ENCODE data around the gene RAB17.

RAB17 gene

GRCh38 chr2:237563816-237564215 lies 26.7 kb downstream of the RAB17 start:
- Mint-ChIP-seq H3K9me3 (no peaks in the 10 kb centered on the region), H3K36me3 (ENCODE audit: insufficient read depth) (no peaks in the 10 kb centered on the region), H3K27ac (no peak overlapping the region), H3K4me1 (ENCODE audit: low read depth in 2 of 2) (no peaks in the 10 kb centered on the region), H3K27me3 (peaks cover 21 to 48% of the 10 kb centered on the region in 2 donors), H3K4me3 (no peak overlapping the region)
- DNase-seq (no peak), ATAC-seq (replicated peaks) (no peak)

DNA sequence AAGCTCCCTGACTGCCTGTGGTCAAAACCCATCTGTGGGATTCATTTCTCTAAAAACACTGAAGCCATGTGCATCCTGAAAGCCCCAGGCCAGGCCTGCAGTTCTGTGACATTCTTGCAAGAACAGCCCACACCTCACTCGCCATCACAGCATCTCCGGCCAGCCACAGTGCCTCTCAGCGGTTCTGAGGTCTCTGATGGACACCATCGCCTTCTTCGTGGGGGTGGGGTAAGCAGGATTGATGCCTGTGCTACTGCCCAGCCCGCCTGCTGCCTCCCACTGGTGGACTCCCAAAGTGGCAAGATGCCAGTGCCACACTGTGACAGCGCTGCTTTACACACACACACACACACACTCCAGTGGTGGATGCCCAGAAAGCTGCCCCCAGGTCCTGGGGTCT lies 29.3 kb downstream of the RAB17 start:
- Mint-ChIP-seq H3K4me3 (no peak overlapping the region), H3K27ac (no peak overlapping the region), H3K27me3 (peaks cover 35 to 55% of the 10 kb centered on the region in 2 donors), H3K4me1 (ENCODE audit: low read depth in 2 of 2) (no peaks in the 10 kb centered on the region), H3K9me3 (peaks cover 0 to 1% of the 10 kb centered on the region in 2 donors), H3K36me3 (ENCODE audit: insufficient read depth) (no peaks in the 10 kb centered on the region)
- DNase-seq (no peak), ATAC-seq (replicated peaks) (no peak)

DNA sequence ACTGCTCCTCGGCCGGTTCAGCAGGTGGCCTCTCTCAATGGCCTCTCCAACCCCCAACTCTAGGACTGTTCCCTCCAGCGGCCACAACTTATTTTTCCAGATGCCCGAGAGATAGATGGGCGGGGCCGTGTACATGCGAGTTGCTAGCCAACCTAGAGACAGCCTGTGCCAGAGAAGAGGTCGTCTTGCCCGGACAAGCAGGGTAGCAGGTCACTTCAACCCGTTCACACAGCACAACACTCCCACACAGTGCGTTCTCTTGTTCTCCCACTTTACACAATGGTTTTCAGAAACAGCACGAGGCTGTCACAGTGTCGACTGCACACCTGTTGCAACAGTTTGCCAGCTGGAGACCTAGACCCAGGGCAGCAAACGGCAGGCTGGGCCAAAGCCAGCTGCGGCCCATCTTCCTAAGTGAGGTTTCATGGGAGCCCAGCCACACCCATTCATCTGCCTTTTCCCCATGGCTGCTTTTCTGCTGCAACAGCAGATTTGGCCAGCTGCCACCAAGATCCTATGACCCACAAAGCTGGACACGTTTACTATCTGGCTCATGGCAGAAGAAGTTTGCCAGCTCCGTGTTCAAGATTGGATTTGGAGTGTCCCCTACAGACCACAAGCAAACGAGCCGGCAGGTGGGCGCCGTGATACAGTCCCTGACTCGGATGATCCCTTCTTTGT lies 31.4 kb downstream of the RAB17 start:
- Mint-ChIP-seq H3K4me3 (no peak overlapping the region), H3K27ac (no peak overlapping the region), H3K9me3 (peaks cover 0 to 1% of the 10 kb centered on the region in 2 donors), H3K4me1 (ENCODE audit: low read depth in 2 of 2) (no peaks in the 10 kb centered on the region), H3K27me3 (peaks cover 35 to 56% of the 10 kb centered on the region in 2 donors), H3K36me3 (ENCODE audit: insufficient read depth) (no peaks in the 10 kb centered on the region)
- no peak for ATAC-seq (replicated peaks)
- no peak for DNase-seq

GRCh38 chr2:237557633-237558015 lies 32.9 kb downstream of the RAB17 start:
- Mint-ChIP-seq H3K27ac (no peak overlapping the region), H3K9me3 (peaks cover 0 to 1% of the 10 kb centered on the region in 2 donors), H3K27me3 (peaks cover 30 to 53% of the 10 kb centered on the region in 2 donors), H3K36me3 (ENCODE audit: insufficient read depth) (no peaks in the 10 kb centered on the region), H3K4me3 (no peak overlapping the region), H3K4me1 (ENCODE audit: low read depth in 2 of 2) (peaks cover 0 to 2% of the 10 kb centered on the region in 2 donors)
- DNase-seq (no peak), ATAC-seq (replicated peaks) (no peak)

GRCh38 chr2:237556773-237557632 lies 33.5 kb downstream of the RAB17 start:
- DNase-seq: no peak
- peaks cover 30 to 52% of the 10 kb centered on the region in 2 donors for H3K27me3 Mint-ChIP-seq
- H3K4me3 Mint-ChIP-seq: no peak overlapping the region
- H3K4me1 Mint-ChIP-seq (ENCODE audit: low read depth in 2 of 2): peaks cover 0 to 2% of the 10 kb centered on the region in 2 donors
- ATAC-seq (replicated peaks): no peak
- H3K9me3 Mint-ChIP-seq: peaks cover 0 to 1% of the 10 kb centered on the region in 2 donors
- H3K36me3 Mint-ChIP-seq (ENCODE audit: insufficient read depth): no peaks in the 10 kb centered on the region
- H3K27ac Mint-ChIP-seq: no peak overlapping the region

GRCh38 chr2:237555560-237555959 lies 35.0 kb downstream of the RAB17 start:
- H3K27me3 Mint-ChIP-seq: peaks cover 30 to 62% of the 10 kb centered on the region in 2 donors
- H3K4me3 Mint-ChIP-seq: no peak overlapping the region
- H3K4me1 Mint-ChIP-seq (ENCODE audit: low read depth in 2 of 2): peaks cover 0 to 2% of the 10 kb centered on the region in 2 donors
- H3K36me3 Mint-ChIP-seq (ENCODE audit: insufficient read depth): no peaks in the 10 kb centered on the region
- H3K9me3 Mint-ChIP-seq: peaks cover 0 to 1% of the 10 kb centered on the region in 2 donors
- H3K27ac Mint-ChIP-seq: no peak overlapping the region
- ATAC-seq (replicated peaks) (no peak), DNase-seq (no peak)

DNA sequence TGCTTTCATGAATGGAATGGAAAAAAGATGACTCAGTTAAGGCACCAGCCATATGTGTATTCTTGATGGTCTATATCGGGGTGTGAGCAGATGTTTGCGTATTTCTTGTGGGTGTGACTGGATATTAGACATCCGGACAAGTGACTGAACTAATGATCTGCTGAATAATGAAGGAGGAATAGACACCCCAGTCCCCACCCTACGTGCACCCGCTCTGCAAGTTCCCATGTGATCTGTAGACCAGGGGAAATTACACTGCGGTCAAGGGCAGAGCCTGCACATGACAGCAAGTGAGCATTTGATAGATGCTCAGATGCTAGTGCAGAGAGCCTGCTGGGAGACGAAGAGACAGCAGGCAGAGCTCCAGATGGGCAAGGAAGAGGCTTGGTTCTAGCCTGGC lies 36.6 kb downstream of the RAB17 start:
- Mint-ChIP-seq H3K4me1 (ENCODE audit: low read depth in 2 of 2) (peaks cover 0 to 2% of the 10 kb centered on the region in 2 donors), H3K27me3 (peaks cover 17 to 62% of the 10 kb centered on the region in 2 donors), H3K9me3 (peaks cover 0 to 1% of the 10 kb centered on the region in 2 donors), H3K36me3 (ENCODE audit: insufficient read depth) (no peaks in the 10 kb centered on the region), H3K4me3 (no peak overlapping the region), H3K27ac (no peak overlapping the region)
- ATAC-seq (replicated peaks) (no peak), DNase-seq (no peak)

DNA sequence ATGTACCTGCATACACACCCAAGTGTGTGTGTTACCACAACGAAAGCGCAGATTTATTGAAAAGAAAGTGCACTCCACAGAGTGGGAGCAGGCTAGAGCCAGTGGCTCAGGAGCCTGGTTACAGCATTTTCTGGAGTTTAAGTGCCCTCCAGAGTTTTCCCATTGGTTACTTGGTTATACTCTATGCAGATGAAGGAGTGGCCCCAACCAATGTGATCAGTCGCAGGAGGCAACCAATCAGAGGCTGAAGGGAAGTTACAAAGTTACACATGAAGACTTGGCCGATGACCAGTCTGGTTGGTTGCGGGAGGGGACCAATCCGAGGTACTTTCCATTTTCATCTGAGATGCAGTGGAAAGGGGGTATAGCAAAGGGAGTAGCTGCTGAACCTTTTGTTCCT lies 37.6 kb downstream of the RAB17 start:
- Mint-ChIP-seq H3K27me3 (peaks cover 12 to 59% of the 10 kb centered on the region in 2 donors), H3K27ac (no peak overlapping the region), H3K36me3 (ENCODE audit: insufficient read depth) (no peaks in the 10 kb centered on the region), H3K9me3 (peaks cover 0 to 1% of the 10 kb centered on the region in 2 donors), H3K4me1 (ENCODE audit: low read depth in 2 of 2) (peaks cover 0 to 2% of the 10 kb centered on the region in 2 donors), H3K4me3 (no peak overlapping the region)
- ATAC-seq (replicated peaks) (no peak), DNase-seq (no peak)

- H3K36me3 Mint-ChIP-seq (ENCODE audit: insufficient read depth): no peaks in the 10 kb centered on the region
- no peaks in the 10 kb centered on the region for H3K9me3 Mint-ChIP-seq
- H3K4me1 Mint-ChIP-seq (ENCODE audit: low read depth in 2 of 2): peaks cover 0 to 2% of the 10 kb centered on the region in 2 donors
- H3K4me3 Mint-ChIP-seq: no peak overlapping the region
- DNase-seq (no peak), ATAC-seq (replicated peaks) (no peak)
- H3K27me3 Mint-ChIP-seq: peaks cover 0 to 61% of the 10 kb centered on the region in 2 donors
- H3K27ac Mint-ChIP-seq: no peak overlapping the region
Observed at GRCh38 chr2:237551071-237551574, 39.4 kb downstream of the RAB17 start.

DNA sequence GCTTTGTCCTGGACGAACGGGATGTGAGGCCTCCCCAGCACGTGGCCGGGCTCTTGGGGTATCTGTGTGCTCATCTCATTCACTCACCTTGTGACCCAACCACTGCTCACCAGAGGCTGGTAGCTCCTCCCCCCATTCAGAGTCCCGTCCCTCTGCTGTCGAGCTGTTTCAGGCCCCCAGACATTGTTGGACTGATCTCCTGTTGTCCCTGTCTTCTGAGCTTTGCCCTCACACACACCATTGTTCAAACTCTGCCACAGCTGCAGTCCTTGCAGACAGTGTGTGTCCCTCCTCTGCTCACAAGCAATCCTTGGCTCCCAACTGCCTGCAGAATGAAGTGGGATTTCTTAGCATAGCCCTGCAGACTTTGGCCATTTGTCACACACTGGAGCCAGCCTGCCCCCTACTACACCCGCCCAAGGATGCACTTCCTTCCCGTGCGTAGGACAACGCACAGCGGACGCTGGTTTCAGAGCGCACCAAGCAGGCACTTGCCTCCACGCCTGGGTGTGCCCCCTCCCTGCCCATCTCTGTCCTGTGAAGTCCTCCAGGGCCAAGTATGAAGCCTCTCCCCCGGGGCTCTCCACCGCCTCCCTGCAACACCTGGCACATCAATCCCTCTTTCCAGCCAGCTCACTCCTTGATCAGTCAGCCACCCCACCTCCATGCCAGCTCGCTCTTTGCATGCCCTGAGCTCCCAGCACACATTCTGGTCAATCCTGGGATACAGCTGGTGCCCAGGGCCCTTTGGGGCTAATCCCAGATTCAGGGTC lies 40.7 kb downstream of the RAB17 start:
- no peak overlapping the region for H3K27ac Mint-ChIP-seq
- no peaks in the 10 kb centered on the region for H3K9me3 Mint-ChIP-seq
- DNase-seq (no peak), ATAC-seq (replicated peaks) (no peak)
- peaks cover 0 to 2% of the 10 kb centered on the region in 2 donors for H3K4me1 Mint-ChIP-seq (ENCODE audit: low read depth in 2 of 2)
- no peaks in the 10 kb centered on the region for H3K36me3 Mint-ChIP-seq (ENCODE audit: insufficient read depth)
- H3K4me3 Mint-ChIP-seq: no peak overlapping the region
- H3K27me3 Mint-ChIP-seq: peaks cover 0 to 61% of the 10 kb centered on the region in 2 donors

GRCh38 chr2:237549216-237549615 lies 41.3 kb downstream of the RAB17 start:
- DNase-seq (no peak), ATAC-seq (replicated peaks) (no peak)
- H3K4me3 Mint-ChIP-seq: no peak overlapping the region
- peaks cover 0 to 2% of the 10 kb centered on the region in 2 donors for H3K4me1 Mint-ChIP-seq (ENCODE audit: low read depth in 2 of 2)
- H3K36me3 Mint-ChIP-seq (ENCODE audit: insufficient read depth): no peaks in the 10 kb centered on the region
- H3K9me3 Mint-ChIP-seq: no peaks in the 10 kb centered on the region
- H3K27me3 Mint-ChIP-seq: peaks cover 0 to 55% of the 10 kb centered on the region in 2 donors
- no peak overlapping the region for H3K27ac Mint-ChIP-seq

DNA sequence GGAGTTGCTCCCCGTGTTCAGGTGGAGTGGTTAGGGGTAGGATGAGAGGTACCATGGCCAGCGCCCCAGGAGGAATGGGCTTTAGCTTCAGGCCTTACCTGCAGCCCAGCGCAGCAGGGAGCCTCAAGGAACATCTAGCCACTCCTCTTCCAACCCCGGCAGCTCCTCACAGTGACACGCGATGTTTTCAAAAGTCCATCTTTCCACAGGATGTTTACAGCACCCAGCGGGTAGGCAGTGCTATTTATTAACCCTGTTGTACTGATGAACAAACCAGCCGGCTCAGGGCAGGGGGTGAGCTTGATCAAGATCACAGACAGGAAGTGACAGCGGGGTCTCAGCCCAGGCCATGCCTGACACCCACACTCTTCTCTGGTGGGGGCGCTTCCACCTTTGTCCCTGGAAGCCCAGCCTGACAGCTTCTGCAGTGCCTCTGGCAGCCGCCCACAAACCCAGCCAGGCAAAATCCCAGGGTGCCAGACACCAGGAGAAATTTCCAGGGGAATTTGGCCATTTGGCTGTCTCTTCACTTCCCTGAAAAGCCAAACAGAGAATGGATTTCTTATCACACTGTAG lies 42.6 kb downstream of the RAB17 start:
- ATAC-seq (replicated peaks): no peak
- Mint-ChIP-seq H3K4me3 (no peak overlapping the region), H3K4me1 (ENCODE audit: low read depth in 2 of 2) (no peaks in the 10 kb centered on the region), H3K9me3 (no peaks in the 10 kb centered on the region), H3K27me3 (peaks cover 0 to 43% of the 10 kb centered on the region in 2 donors), H3K27ac (no peak overlapping the region), H3K36me3 (ENCODE audit: insufficient read depth) (no peaks in the 10 kb centered on the region)
- DNase-seq: no peak

DNA sequence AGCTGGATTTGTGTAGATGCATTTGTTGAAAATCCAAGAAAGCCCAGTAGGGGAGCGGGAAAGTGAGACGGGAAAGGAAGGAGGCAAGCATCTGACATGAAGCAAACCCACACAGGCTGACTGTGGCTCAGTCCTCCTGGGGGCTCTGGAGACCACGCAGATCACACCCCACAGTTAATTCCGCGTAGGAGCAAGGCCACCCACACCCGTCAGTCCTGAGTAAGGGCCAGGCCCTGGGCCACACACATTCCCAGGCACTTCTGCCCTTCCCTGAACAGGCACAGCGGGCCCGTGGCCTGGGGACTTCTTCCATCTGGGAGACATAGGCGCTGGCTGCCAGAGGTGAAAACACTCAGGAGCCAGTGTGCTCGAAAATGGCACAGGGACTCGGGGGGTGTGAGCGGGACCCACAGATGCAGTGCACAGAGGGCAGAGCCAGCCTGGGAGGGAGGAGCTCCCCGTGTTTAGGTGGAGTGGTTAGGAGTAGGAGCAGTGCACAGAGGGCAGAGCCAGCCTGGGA lies 43.6 kb downstream of the RAB17 start:
- H3K4me3 Mint-ChIP-seq: no peak overlapping the region
- H3K27me3 Mint-ChIP-seq: peaks cover 0 to 46% of the 10 kb centered on the region in 2 donors
- DNase-seq (no peak), ATAC-seq (replicated peaks) (no peak)
- H3K27ac Mint-ChIP-seq: no peak overlapping the region
- no peaks in the 10 kb centered on the region for H3K36me3 Mint-ChIP-seq (ENCODE audit: insufficient read depth)
- H3K9me3 Mint-ChIP-seq: no peaks in the 10 kb centered on the region
- H3K4me1 Mint-ChIP-seq (ENCODE audit: low read depth in 2 of 2): no peaks in the 10 kb centered on the region
